ENCODE results near the gene HUS1B.

The HUS1B gene

GRCh38 chr6:636488-636887 lies 20.4 kb downstream of the HUS1B start:
- TF ChIP-seq CTCF (IDR thresholded peaks at IDR 0.05; ENCODE audit: extremely low read depth, missing control alignments): no peak
- peak; percentile 57 for DNase-seq (ENCODE audit: low spot score)

GRCh38 chr6:635233-635632 lies 21.7 kb downstream of the HUS1B start:
- TF ChIP-seq CTCF (IDR thresholded peaks at IDR 0.05; ENCODE audit: extremely low read depth, missing control alignments): no peak
- no peak for DNase-seq (ENCODE audit: low spot score)

- DNase-seq (ENCODE audit: low spot score): no peak
- TF ChIP-seq CTCF (IDR thresholded peaks at IDR 0.05; ENCODE audit: extremely low read depth, missing control alignments): no peak
Measured at GRCh38 chr6:633611-634010, 23.3 kb downstream of the HUS1B start.

GRCh38 chr6:628766-629165 lies 28.1 kb downstream of the HUS1B start:
- peak; percentile 21 for DNase-seq (ENCODE audit: low spot score)
- TF ChIP-seq CTCF (IDR thresholded peaks at IDR 0.05; ENCODE audit: extremely low read depth, missing control alignments): no peak

GRCh38 chr6:626236-626635 lies 30.7 kb downstream of the HUS1B start:
- no peak for DNase-seq (ENCODE audit: low spot score)
- TF ChIP-seq CTCF (IDR thresholded peaks at IDR 0.05; ENCODE audit: extremely low read depth, missing control alignments): no peak

GRCh38 chr6:624979-625378 lies 31.9 kb downstream of the HUS1B start:
- peak; percentile 44 for DNase-seq (ENCODE audit: low spot score)
- TF ChIP-seq CTCF (IDR thresholded peaks at IDR 0.05; ENCODE audit: extremely low read depth, missing control alignments): no peak

GRCh38 chr6:622462-622861 lies 34.4 kb downstream of the HUS1B start:
- TF ChIP-seq CTCF (IDR thresholded peaks at IDR 0.05; ENCODE audit: extremely low read depth, missing control alignments): no peak

More at GRCh38 chr6:622462-622861, 34.4 kb downstream of the HUS1B start:
- no peak for DNase-seq (ENCODE audit: low spot score)

All from GM20000 (cell line).